ENCODE measurements around the gene ALPL.

The ALPL gene

GRCh38 chr1:21537511-21537931, 28.3 kb downstream of the ALPL start:
- no peaks in the 10 kb centered on the region for H3K36me3 ChIP-seq (ENCODE audit: low read length)
- no peaks in the 10 kb centered on the region for H3K27me3 ChIP-seq (ENCODE audit: low read length)
- no peak overlapping the region for H3K27ac ChIP-seq (ENCODE audit: low read depth, low read length)
- H3K4me2 ChIP-seq (ENCODE audit: low read depth, low read length, poor library complexity, severe bottlenecking), result no peak overlapping the region
- no peak for TF ChIP-seq EZH2phosphoT487 (conservative IDR thresholded peaks at IDR 0.05; ENCODE audit: low read length)
- TF ChIP-seq, protein P1, sequence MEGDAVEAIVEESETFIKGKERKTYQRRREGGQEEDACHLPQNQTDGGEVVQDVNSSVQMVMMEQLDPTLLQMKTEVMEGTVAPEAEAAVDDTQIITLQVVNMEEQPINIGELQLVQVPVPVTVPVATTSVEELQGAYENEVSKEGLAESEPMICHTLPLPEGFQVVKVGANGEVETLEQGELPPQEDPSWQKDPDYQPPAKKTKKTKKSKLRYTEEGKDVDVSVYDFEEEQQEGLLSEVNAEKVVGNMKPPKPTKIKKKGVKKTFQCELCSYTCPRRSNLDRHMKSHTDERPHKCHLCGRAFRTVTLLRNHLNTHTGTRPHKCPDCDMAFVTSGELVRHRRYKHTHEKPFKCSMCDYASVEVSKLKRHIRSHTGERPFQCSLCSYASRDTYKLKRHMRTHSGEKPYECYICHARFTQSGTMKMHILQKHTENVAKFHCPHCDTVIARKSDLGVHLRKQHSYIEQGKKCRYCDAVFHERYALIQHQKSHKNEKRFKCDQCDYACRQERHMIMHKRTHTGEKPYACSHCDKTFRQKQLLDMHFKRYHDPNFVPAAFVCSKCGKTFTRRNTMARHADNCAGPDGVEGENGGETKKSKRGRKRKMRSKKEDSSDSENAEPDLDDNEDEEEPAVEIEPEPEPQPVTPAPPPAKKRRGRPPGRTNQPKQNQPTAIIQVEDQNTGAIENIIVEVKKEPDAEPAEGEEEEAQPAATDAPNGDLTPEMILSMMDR (IDR thresholded peaks at IDR 0.05; ENCODE audit: insufficient read depth, low read length, poor library complexity, severe bottlenecking), result no peak
- no peak overlapping the region for H3K9ac ChIP-seq (ENCODE audit: low read length)
- H4K20me1 ChIP-seq (ENCODE audit: low read depth, low read length), result no peaks in the 10 kb centered on the region
- no peaks in the 10 kb centered on the region for H3F3A ChIP-seq (ENCODE audit: insufficient read depth)
- no peaks in the 10 kb centered on the region for H3K9me2 ChIP-seq (replicated peaks; ENCODE audit: insufficient read depth, low read length)
- no peak overlapping the region for H2AFZ ChIP-seq (ENCODE audit: low read depth, low read length, severe bottlenecking)
- no peaks in the 10 kb centered on the region for H3K9me3 ChIP-seq (ENCODE audit: insufficient read depth, low read length)
- no peak overlapping the region for H3K4me3 ChIP-seq (ENCODE audit: insufficient read depth, low read length, poor library complexity, severe bottlenecking)
- H3K79me2 ChIP-seq (ENCODE audit: insufficient read depth, low read length), result no peaks in the 10 kb centered on the region

- H3K9ac ChIP-seq (ENCODE audit: low read length), result no peak overlapping the region
- H3K4me2 ChIP-seq (ENCODE audit: low read depth, low read length, poor library complexity, severe bottlenecking), result no peak overlapping the region
- H3K9me3 ChIP-seq (ENCODE audit: insufficient read depth, low read length), result no peaks in the 10 kb centered on the region
Measured at GRCh38 chr1:21537932-21538630, 28.9 kb downstream of the ALPL start.

DNA sequence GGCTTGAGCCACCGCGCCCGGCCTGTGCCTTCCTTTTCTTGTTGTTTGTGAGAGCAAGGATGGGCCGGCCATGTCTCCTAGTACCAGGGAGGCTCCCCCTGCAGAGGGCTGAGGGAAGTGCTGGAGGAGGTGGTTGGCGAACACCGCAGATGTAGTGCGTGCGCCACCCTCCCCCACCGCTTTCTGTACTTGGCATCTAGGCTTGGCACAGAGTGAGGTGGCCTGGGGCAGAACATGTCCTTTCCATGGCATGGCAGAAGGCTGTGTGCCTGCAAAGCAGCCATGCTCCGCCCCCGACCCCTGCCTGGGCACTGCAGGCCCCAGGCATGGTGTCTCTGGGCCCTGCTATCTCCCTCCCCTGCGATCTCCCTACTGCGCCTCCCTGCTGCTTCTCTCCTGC, 30.7 kb downstream of the ALPL start:
- no peaks in the 10 kb centered on the region for H3K27me3 ChIP-seq (ENCODE audit: low read length)
- no peak overlapping the region for H3K4me2 ChIP-seq (ENCODE audit: low read depth, low read length, poor library complexity, severe bottlenecking)

More at GRCh38 chr1:21537932-21538630, 28.9 kb downstream of the ALPL start:
- H3K9me2 ChIP-seq (replicated peaks; ENCODE audit: insufficient read depth, low read length), result no peaks in the 10 kb centered on the region
- H2AFZ ChIP-seq (ENCODE audit: low read depth, low read length, severe bottlenecking), result no peak overlapping the region
- H3K4me3 ChIP-seq (ENCODE audit: insufficient read depth, low read length, poor library complexity, severe bottlenecking), result no peak overlapping the region
- H3K27me3 ChIP-seq (ENCODE audit: low read length), result no peaks in the 10 kb centered on the region
- H3K36me3 ChIP-seq (ENCODE audit: low read length), result no peaks in the 10 kb centered on the region
- H4K20me1 ChIP-seq (ENCODE audit: low read depth, low read length), result no peaks in the 10 kb centered on the region
- H3K27ac ChIP-seq (ENCODE audit: low read depth, low read length), result no peak overlapping the region
- TF ChIP-seq, protein P1 (IDR thresholded peaks at IDR 0.05; ENCODE audit: insufficient read depth, low read length, poor library complexity, severe bottlenecking), result no peak
- TF ChIP-seq EZH2phosphoT487 (conservative IDR thresholded peaks at IDR 0.05; ENCODE audit: low read length), result no peak
- H3K79me2 ChIP-seq (ENCODE audit: insufficient read depth, low read length), result no peaks in the 10 kb centered on the region
- H3F3A ChIP-seq (ENCODE audit: insufficient read depth), result no peaks in the 10 kb centered on the region

More for the DNA sequence above, 30.7 kb downstream of the ALPL start:
- Histone ChIP-seq H3K9ac (ENCODE audit: low read length) (no peak overlapping the region), H3K27ac (ENCODE audit: low read depth, low read length) (no peak overlapping the region), H3K9me2 (replicated peaks; ENCODE audit: insufficient read depth, low read length) (no peaks in the 10 kb centered on the region), H2AFZ (ENCODE audit: low read depth, low read length, severe bottlenecking) (no peak overlapping the region), H3K79me2 (ENCODE audit: insufficient read depth, low read length) (no peaks in the 10 kb centered on the region), H3K9me3 (ENCODE audit: insufficient read depth, low read length) (no peaks in the 10 kb centered on the region), H4K20me1 (ENCODE audit: low read depth, low read length) (no peaks in the 10 kb centered on the region), H3F3A (ENCODE audit: insufficient read depth) (no peaks in the 10 kb centered on the region), H3K4me3 (ENCODE audit: insufficient read depth, low read length, poor library complexity, severe bottlenecking) (no peak overlapping the region), H3K36me3 (ENCODE audit: low read length) (no peaks in the 10 kb centered on the region)
- no peak for TF ChIP-seq EZH2phosphoT487 (conservative IDR thresholded peaks at IDR 0.05; ENCODE audit: low read length)
- TF ChIP-seq, protein P1 (IDR thresholded peaks at IDR 0.05; ENCODE audit: insufficient read depth, low read length, poor library complexity, severe bottlenecking), result no peak
